Fibroblast of skin of right quadriceps (primary cell): ENCODE results near the gene VWA3B.
"Not testable (repeated sequence)": the region's sequence is repeated elsewhere in the genome, so short reads cannot be mapped to it uniquely, and the experiment has no call there.

Source experiments
- DNase-seq: peaks from one replicate; pipeline ENCODE4 v3.0.0-alpha.2; 2013

VWA3B gene

GRCh38 chr2:98086491-98087446 is at the start of gene VWA3B:
Gene VWA3B (plus strand): TSS chr2:98087167. CDS start chr2:98093093, 5,926 bp downstream.
- peak; percentile 30 for DNase-seq

- no peak for DNase-seq
Observed at GRCh38 chr2:98037206-98037605, 49.8 kb upstream of the VWA3B start.

- DNase-seq = no peak
Observed at GRCh38 chr2:98037666-98038336, 49.2 kb upstream of the VWA3B start.

GRCh38 chr2:98039085-98039756 is 47.7 kb upstream of the VWA3B start:
- no peak for DNase-seq

GRCh38 chr2:98040331-98040939 is 46.5 kb upstream of the VWA3B start:
- no peak for DNase-seq

- DNase-seq = no peak
Observed at GRCh38 chr2:98043101-98043500, 43.9 kb upstream of the VWA3B start.

- not testable (repeated sequence) for DNase-seq
Observed at GRCh38 chr2:98044730-98045129, 42.2 kb upstream of the VWA3B start.

GRCh38 chr2:98050070-98050469 is 36.9 kb upstream of the VWA3B start:
- no peak for DNase-seq

- DNase-seq = no peak
Observed at GRCh38 chr2:98058191-98058975, 28.6 kb upstream of the VWA3B start.

GRCh38 chr2:98060277-98060676 is 26.7 kb upstream of the VWA3B start:
- DNase-seq = no peak

GRCh38 chr2:98063291-98063854 is 23.6 kb upstream of the VWA3B start:
- DNase-seq = no peak

GRCh38 chr2:98065808-98066207 is 21.2 kb upstream of the VWA3B start:
- DNase-seq = no peak

- DNase-seq = no peak
Observed at GRCh38 chr2:98067160-98067559, 19.8 kb upstream of the VWA3B start.

- DNase-seq = no peak
Observed at GRCh38 chr2:98070081-98070480, 16.9 kb upstream of the VWA3B start.

- no peak for DNase-seq
Observed at GRCh38 chr2:98072442-98072841, 14.5 kb upstream of the VWA3B start.

GRCh38 chr2:98078701-98079100 is 8.3 kb upstream of the VWA3B start:
- no peak for DNase-seq

GRCh38 chr2:98084151-98084868 is 2.7 kb upstream of the VWA3B start:
- no peak for DNase-seq

GRCh38 chr2:98084869-98085238 is 2.1 kb upstream of the VWA3B start:
- no peak for DNase-seq

- DNase-seq = no peak
Observed at GRCh38 chr2:98085649-98086048, 1.3 kb upstream of the VWA3B start.

GRCh38 chr2:98087447-98088020 is 567 bp downstream of the VWA3B start:
- DNase-seq = no peak

GRCh38 chr2:98088261-98088660 is 1.3 kb downstream of the VWA3B start:
- DNase-seq = no peak
